Fibroblast of villous mesenchyme (primary cell): ENCODE results near the gene ANKRD11. TPM values are rescaled to one million over a fixed set of nuclear protein-coding genes. Genes with fewer than 3 reads are reported as not detected.

Experiments used
- DNase-seq: peaks from one replicate; pipeline ENCODE4 v3.0.0-alpha.2; 2010; ENCODE audit warnings: low read depth
- H3K4me3 ChIP-seq: 2 replicates; pipeline ENCODE4 v1.5.1; 2011; ENCODE audit warnings: low read depth, mild to moderate bottlenecking, low read length
- total RNA-seq: library from RNA; depleted of rRNA; stranded (reverse); fragments of >200 nt; gene quantifications from 2 replicates; pipeline ENCODE4 v1.2.3, GENCODE V29; 2012
- TF ChIP-seq, protein P1 (sequence below): IDR thresholded peaks from 2 replicates; pipeline ENCODE4 v1.5.1; 2012; ENCODE audit warnings: low read depth, mild to moderate bottlenecking, low read length; ENCODE audit not compliant: insufficient read depth

ANKRD11 gene
- total RNA-seq, 1 donor = 69.5 TPM

DNA sequence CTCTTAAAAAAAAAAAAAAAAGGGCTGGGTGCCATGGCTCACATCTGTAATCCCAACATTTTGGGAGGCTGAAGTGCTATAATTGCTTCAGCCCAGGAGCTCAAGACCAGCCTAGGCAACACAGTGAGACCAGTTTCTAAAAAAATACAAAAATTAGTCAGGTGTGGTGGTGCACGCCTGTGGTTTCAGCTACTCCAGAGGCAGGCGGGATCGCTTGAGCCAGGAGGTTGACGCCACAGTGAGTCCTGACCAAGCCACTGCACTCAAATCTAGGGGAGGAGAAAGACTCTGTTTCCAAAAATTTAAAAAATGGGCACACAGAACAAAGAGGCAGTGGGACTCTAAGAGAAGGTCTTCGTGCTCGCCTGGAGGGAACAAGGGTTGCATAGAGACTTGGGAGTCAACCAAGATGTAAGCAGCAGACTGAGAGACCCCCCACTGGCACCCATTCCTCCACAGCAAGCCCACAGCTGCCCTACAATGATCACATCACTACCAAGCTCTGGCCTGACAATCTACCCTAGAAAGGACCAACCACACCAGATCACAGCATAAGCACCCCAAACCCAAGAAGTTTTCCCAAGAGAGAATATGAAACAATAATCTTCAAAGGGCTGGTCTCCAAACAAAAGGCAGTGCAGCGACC is 121.6 kb downstream of the ANKRD11 start:
- H3K4me3 ChIP-seq = no peak overlapping the region
- TF ChIP-seq, protein P1, sequence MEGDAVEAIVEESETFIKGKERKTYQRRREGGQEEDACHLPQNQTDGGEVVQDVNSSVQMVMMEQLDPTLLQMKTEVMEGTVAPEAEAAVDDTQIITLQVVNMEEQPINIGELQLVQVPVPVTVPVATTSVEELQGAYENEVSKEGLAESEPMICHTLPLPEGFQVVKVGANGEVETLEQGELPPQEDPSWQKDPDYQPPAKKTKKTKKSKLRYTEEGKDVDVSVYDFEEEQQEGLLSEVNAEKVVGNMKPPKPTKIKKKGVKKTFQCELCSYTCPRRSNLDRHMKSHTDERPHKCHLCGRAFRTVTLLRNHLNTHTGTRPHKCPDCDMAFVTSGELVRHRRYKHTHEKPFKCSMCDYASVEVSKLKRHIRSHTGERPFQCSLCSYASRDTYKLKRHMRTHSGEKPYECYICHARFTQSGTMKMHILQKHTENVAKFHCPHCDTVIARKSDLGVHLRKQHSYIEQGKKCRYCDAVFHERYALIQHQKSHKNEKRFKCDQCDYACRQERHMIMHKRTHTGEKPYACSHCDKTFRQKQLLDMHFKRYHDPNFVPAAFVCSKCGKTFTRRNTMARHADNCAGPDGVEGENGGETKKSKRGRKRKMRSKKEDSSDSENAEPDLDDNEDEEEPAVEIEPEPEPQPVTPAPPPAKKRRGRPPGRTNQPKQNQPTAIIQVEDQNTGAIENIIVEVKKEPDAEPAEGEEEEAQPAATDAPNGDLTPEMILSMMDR = no peak
- DNase-seq = no peak

- TF ChIP-seq, protein P1 = no peak
- no peak overlapping the region for H3K4me3 ChIP-seq
- no peak for DNase-seq
These were observed 122.8 kb downstream of the ANKRD11 start for GRCh38 chr16:89367538-89367915.

- TF ChIP-seq, protein P1 = no peak
- DNase-seq = no peak
- H3K4me3 ChIP-seq = no peak overlapping the region
These were observed 123.5 kb downstream of the ANKRD11 start for GRCh38 chr16:89366561-89367537.

- DNase-seq = no peak
- H3K4me3 ChIP-seq = no peak overlapping the region
- TF ChIP-seq, protein P1 = no peak
These were observed 124.4 kb downstream of the ANKRD11 start for GRCh38 chr16:89365996-89366395.

DNA sequence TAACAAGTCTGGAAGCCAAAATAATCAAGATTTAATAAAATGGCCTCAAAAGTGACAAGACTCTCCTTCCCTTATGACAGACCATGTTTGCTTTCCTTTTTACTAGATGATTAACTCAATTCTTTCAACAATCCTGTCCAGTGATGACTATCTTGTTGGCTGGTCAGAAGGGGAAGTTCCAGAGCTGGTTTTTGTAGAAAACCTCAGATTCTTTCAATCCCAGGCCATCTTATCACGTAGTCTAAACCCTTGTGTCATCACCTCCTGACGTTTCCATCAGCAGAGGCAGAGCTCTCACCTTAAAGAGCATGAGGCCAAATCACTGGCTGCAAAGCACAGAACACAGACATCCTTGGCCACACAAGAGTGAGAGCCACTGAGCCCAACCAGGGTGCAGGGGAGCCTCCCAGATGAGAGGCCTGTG is 125.3 kb downstream of the ANKRD11 start:
- TF ChIP-seq, protein P1 = no peak
- H3K4me3 ChIP-seq = no peak overlapping the region
- DNase-seq = peak; percentile 82

- DNase-seq = peak; percentile 90
- TF ChIP-seq, protein P1 = no peak
- no peak overlapping the region for H3K4me3 ChIP-seq
These were observed 125.8 kb downstream of the ANKRD11 start for GRCh38 chr16:89364606-89365005.
